ENCODE measurements around the gene CYP3A5. TPM values are rescaled to one million over a fixed set of nuclear protein-coding genes. Genes with fewer than 3 reads are reported as not detected.

The CYP3A5 gene
- total and polyA plus RNA-seq, 2 of the 13 experiments (the other 11 are each of a cell fraction or from before 2014, with no cell fraction given) = 5.7 to 9.3 TPM

GRCh38 chr7:99707096-99707495 lies 27.3 kb upstream of the CYP3A5 start (continued):
- TF ChIP-seq PAF1 (CRISPR knock-in tag; IDR thresholded peaks at IDR 0.05) = no peak
- no peak for TF ChIP-seq ZNF431 (CRISPR knock-in tag; IDR thresholded peaks at IDR 0.05; ENCODE audit: borderline replicate concordance, low read depth)
- no peak for TF ChIP-seq ZBTB10 (CRISPR knock-in tag; IDR thresholded peaks at IDR 0.05; ENCODE audit: borderline replicate concordance)
- TF ChIP-seq ZNF382 (CRISPR knock-in tag; IDR thresholded peaks at IDR 0.05; ENCODE audit: borderline replicate concordance) = no peak
- TF ChIP-seq EHMT2 (IDR thresholded peaks at IDR 0.05; ENCODE audit: borderline replicate concordance, low read depth, low read length) = no peak
- TF ChIP-seq PCBP2 (optimal IDR thresholded peaks at IDR 0.05; ENCODE audit: low read depth, low read length, poor library complexity, severe bottlenecking) = no peak
- TF ChIP-seq ZNF367 (CRISPR knock-in tag; IDR thresholded peaks at IDR 0.05; ENCODE audit: borderline replicate concordance) = no peak
- TF ChIP-seq EP300 (IDR thresholded peaks at IDR 0.05; ENCODE audit: low read depth in 2 of 2, low read length in 2 of 2) = no peak
- no peak for TF ChIP-seq EP300 (CRISPR knock-in tag; IDR thresholded peaks at IDR 0.05; ENCODE audit: borderline replicate concordance)
- TF ChIP-seq WIZ (CRISPR knock-in tag; IDR thresholded peaks at IDR 0.05) = no peak
- no peak for TF ChIP-seq KAT7 (CRISPR knock-in tag; IDR thresholded peaks at IDR 0.05; ENCODE audit: borderline replicate concordance)
- no peak for TF ChIP-seq ZSCAN22 (CRISPR knock-in tag; IDR thresholded peaks at IDR 0.05)

- ATAC-seq (peak; percentile 49), FAIRE-seq (no peak), DNase-seq (ENCODE audit: low spot score) (no peak)
- intact Hi-C loops (cut with micrococcal nuclease; ENCODE audit: unreplicated experiment) = no loop called here
- ChIA-PET POLR2A (no interaction called here), CTCF (ENCODE audit: low intra/inter-chr PET ratio, low total read pairs) (no interaction called here)
- BruUV-seq (replicated peaks) = no TSS peak
- Histone ChIP-seq H3K9me3 (ENCODE audit: low read length) (no peaks in the 10 kb centered on the region), H2AFZ (ENCODE audit: low read length) (no peak overlapping the region), H3K9ac (ENCODE audit: insufficient read depth, low read depth, low read length) (no peak overlapping the region), H3K27me3 (ENCODE audit: control insufficient read depth in 1 of 2, insufficient read depth in 2 of 2, low read length in 2 of 2) (no peaks in the 10 kb centered on the region), H3K4me1 (ENCODE audit: insufficient read depth, low read length) (peaks cover 60% of the 10 kb centered on the region), H3K79me2 (ENCODE audit: insufficient read depth, low read length) (no peaks in the 10 kb centered on the region), H3K27ac (ENCODE audit: extremely low read length, insufficient read depth, low read length) (no peak overlapping the region), H3K4me3 (replicated peaks in 1 of 3; ENCODE audit: insufficient read depth in 1 of 3, low read depth in 2 of 3, low read length in 3 of 3) (no peak overlapping the region), H3K36me3 (replicated peaks in 1 of 2; ENCODE audit: control insufficient read depth in 1 of 2, insufficient read depth in 2 of 2, low read length in 2 of 2) (no peaks in the 10 kb centered on the region), H4K20me1 (ENCODE audit: insufficient read depth, low read length) (no peaks in the 10 kb centered on the region), H3K4me2 (ENCODE audit: low read depth, low read length) (no peak overlapping the region)
- TF ChIP-seq TFAP4 (IDR thresholded peaks at IDR 0.05; ENCODE audit: borderline replicate concordance, low read depth) = no peak
- no peak for TF ChIP-seq DMTF1 (CRISPR knock-in tag; IDR thresholded peaks at IDR 0.05)
- TF ChIP-seq ZC3H4 (CRISPR knock-in tag; IDR thresholded peaks at IDR 0.05; ENCODE audit: borderline replicate concordance) = no peak
- 87% methylated on average over 4 of the region's 5 CpGs for WGBS (ENCODE audit: low lambda C conversion rate)
- in situ Hi-C loops (cut with HindIII; ENCODE audit: extremely low pct_ligation_motif_present, low pct_unique_long_range_greater_than_20kb) = no loop called here
Observed at GRCh38 chr7:99699946-99700345, 20.1 kb upstream of the CYP3A5 start.

Measured in HepG2 (cell line).